ENCODE measurements around the gene VGLL2. TPM values are rescaled to one million over a fixed set of nuclear protein-coding genes. Genes with fewer than 3 reads are reported as not detected.

The VGLL2 gene
- total RNA-seq, 2 experiments from 2014 or later = not detected

DNA sequence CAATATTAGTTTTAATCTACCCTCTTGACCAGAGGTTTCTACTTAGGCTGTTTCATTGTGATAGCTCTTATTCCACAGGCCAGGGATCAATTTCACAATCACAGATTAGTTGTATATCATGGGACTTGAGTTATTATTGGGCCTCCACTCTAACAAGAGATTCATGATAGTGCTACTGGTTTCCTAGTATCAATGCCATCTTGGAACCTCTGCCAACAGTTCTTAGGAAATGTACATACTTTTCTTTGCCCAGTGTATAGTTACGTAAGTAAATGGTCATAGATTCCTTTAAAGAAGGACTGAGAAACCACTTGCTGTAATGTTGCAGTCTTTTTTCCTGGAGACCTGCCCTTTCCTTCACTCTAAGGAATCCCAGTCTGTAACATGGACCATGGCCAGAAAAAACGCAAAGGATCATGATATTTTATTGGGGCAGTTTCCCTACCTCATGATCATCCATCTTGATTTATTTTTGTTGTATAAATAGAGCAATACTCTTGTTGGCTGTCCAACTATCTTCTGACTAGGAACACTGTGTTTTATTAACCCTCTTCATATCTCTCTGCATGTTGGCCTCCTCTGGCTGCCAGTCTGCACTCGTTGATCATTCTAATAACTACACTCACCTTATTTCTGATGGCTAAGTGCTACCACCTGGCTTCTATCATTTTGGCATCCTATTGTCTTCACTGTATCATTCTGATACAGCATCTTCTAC, 38.0 kb upstream of the VGLL2 start:
- Mint-ChIP-seq H3K9me3 (no peaks in the 10 kb centered on the region), H3K27ac (no peak overlapping the region), H3K36me3 (ENCODE audit: low read depth) (no peaks in the 10 kb centered on the region), H3K4me1 (ENCODE audit: low read depth) (no peaks in the 10 kb centered on the region), H3K4me3 (no peak overlapping the region), H3K27me3 (no peaks in the 10 kb centered on the region)
- Histone ChIP-seq H3K36me3 (ENCODE audit: insufficient read depth, low read length) (no peaks in the 10 kb centered on the region), H3K27me3 (ENCODE audit: control insufficient read depth in 1 of 2, insufficient read depth in 2 of 2, low read length in 2 of 2) (no peaks in the 10 kb centered on the region), H3K4me1 (ENCODE audit: insufficient read depth, low read length) (no peaks in the 10 kb centered on the region), H3K4me3 (ENCODE audit: low read length) (no peak overlapping the region), H3K27ac (ENCODE audit: low read depth in 1 of 2, low read length in 2 of 2) (no peak overlapping the region), H3K9me3 (ENCODE audit: control insufficient read depth in 1 of 2, insufficient read depth in 1 of 2, low read length in 2 of 2) (peaks cover 0 to 6% of the 10 kb centered on the region in 2 experiments)
- ATAC-seq (ENCODE audit: poor library complexity) = no peak
- CTCF ChIA-PET = no interaction called here
- TF ChIP-seq, protein P1, sequence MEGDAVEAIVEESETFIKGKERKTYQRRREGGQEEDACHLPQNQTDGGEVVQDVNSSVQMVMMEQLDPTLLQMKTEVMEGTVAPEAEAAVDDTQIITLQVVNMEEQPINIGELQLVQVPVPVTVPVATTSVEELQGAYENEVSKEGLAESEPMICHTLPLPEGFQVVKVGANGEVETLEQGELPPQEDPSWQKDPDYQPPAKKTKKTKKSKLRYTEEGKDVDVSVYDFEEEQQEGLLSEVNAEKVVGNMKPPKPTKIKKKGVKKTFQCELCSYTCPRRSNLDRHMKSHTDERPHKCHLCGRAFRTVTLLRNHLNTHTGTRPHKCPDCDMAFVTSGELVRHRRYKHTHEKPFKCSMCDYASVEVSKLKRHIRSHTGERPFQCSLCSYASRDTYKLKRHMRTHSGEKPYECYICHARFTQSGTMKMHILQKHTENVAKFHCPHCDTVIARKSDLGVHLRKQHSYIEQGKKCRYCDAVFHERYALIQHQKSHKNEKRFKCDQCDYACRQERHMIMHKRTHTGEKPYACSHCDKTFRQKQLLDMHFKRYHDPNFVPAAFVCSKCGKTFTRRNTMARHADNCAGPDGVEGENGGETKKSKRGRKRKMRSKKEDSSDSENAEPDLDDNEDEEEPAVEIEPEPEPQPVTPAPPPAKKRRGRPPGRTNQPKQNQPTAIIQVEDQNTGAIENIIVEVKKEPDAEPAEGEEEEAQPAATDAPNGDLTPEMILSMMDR (IDR thresholded peaks at IDR 0.05) = no peak
- no peak for DNase-seq
- POLR2A ChIA-PET = no interaction called here
- intact Hi-C loops (cut with DNase I, micrococcal nuclease) = no loop called here

DNA sequence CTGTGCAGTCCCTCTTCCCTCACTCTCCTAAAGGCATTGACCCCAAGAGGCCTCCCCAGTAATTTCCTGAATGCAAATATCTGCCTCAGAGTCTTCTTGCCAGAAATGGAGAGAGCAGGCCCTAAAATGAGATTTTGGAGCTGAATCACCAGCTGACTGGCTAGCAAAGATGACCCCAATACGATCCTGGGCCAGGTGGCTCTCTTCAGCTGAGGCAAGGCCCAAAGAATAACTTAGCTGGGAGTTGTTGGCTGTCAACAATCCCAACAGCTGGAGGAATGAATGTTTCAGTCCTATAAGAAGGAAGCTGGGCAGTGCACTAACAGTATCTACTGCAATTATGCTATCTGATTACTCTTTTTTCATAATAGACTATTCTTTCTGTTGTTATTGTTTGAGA, 37.2 kb upstream of the VGLL2 start:
- no peaks in the 10 kb centered on the region for H3K36me3 ChIP-seq (ENCODE audit: insufficient read depth, low read length)
- H3K4me1 ChIP-seq (ENCODE audit: insufficient read depth, low read length) = no peaks in the 10 kb centered on the region
- peaks cover 0 to 6% of the 10 kb centered on the region in 2 experiments for H3K9me3 ChIP-seq (ENCODE audit: control insufficient read depth in 1 of 2, insufficient read depth in 1 of 2, low read length in 2 of 2)
- no peaks in the 10 kb centered on the region for H3K36me3 Mint-ChIP-seq (ENCODE audit: low read depth)
- ATAC-seq (ENCODE audit: poor library complexity) (no peak), DNase-seq (no peak)
- H3K4me3 ChIP-seq (ENCODE audit: low read length) = no peak overlapping the region
- TF ChIP-seq, protein P1 (IDR thresholded peaks at IDR 0.05) = no peak
- no peaks in the 10 kb centered on the region for H3K4me1 Mint-ChIP-seq (ENCODE audit: low read depth)
- no peaks in the 10 kb centered on the region for H3K9me3 Mint-ChIP-seq
- intact Hi-C loops (cut with DNase I, micrococcal nuclease) = no loop called here
- POLR2A ChIA-PET = no interaction called here
- CTCF ChIA-PET = no interaction called here
- H3K27me3 ChIP-seq (ENCODE audit: control insufficient read depth in 1 of 2, insufficient read depth in 2 of 2, low read length in 2 of 2) = no peaks in the 10 kb centered on the region
- no peak overlapping the region for H3K4me3 Mint-ChIP-seq
- no peak overlapping the region for H3K27ac Mint-ChIP-seq
- no peak overlapping the region for H3K27ac ChIP-seq (ENCODE audit: low read depth in 1 of 2, low read length in 2 of 2)
- no peaks in the 10 kb centered on the region for H3K27me3 Mint-ChIP-seq

DNA sequence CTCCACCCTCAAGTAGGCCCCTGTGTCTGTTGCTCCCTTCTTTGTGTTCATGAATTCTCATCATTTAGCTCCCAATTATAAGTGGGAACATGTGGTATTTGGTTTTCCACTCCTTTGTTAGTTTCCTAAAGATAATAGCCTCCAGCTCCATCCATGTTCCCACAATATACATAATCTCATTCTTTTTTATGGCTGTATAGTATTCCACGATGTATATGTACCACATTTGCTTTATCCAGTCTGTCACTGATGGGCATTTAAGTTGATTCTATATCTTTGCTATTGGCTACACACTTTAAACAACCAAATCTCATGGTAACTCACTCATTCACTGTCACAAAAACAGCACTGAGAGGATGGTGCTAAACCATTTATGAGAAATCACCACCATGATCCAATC, 35.5 kb upstream of the VGLL2 start:
- Histone ChIP-seq H3K27ac (ENCODE audit: low read depth in 1 of 2, low read length in 2 of 2) (no peak overlapping the region), H3K27me3 (ENCODE audit: control insufficient read depth in 1 of 2, insufficient read depth in 2 of 2, low read length in 2 of 2) (no peaks in the 10 kb centered on the region), H3K4me3 (ENCODE audit: low read length) (no peak overlapping the region), H3K4me1 (ENCODE audit: insufficient read depth, low read length) (no peaks in the 10 kb centered on the region), H3K9me3 (ENCODE audit: control insufficient read depth in 1 of 2, insufficient read depth in 1 of 2, low read length in 2 of 2) (peaks cover 0 to 6% of the 10 kb centered on the region in 2 experiments), H3K36me3 (ENCODE audit: insufficient read depth, low read length) (no peaks in the 10 kb centered on the region)
- Mint-ChIP-seq H3K4me3 (no peak overlapping the region), H3K36me3 (ENCODE audit: low read depth) (no peaks in the 10 kb centered on the region), H3K4me1 (ENCODE audit: low read depth) (no peaks in the 10 kb centered on the region), H3K27me3 (no peaks in the 10 kb centered on the region), H3K9me3 (no peaks in the 10 kb centered on the region), H3K27ac (no peak overlapping the region)
- DNase-seq (no peak), ATAC-seq (ENCODE audit: poor library complexity) (no peak)
- POLR2A ChIA-PET = no interaction called here
- intact Hi-C loops (cut with DNase I, micrococcal nuclease) = no loop called here
- TF ChIP-seq, protein P1 (IDR thresholded peaks at IDR 0.05) = no peak
- CTCF ChIA-PET = no interaction called here
